A549 (cell line): Measurements from ENCODE around the gene ARFIP1. TPM values are rescaled to one million over a fixed set of nuclear protein-coding genes. Genes with fewer than 3 reads are reported as not detected.

Source experiments
- ATAC-seq, 2 experiments: fragments of 200-7000 bp in 1 of 2; fragments of >200 bp in 1 of 2; cut with Nextera tagmentation in 1 of 2; cut with Tn5 transposase in 1 of 2; 3 replicates each; pipeline versions ENCODE4 v1.8.0 to v1.9.1; 2018 to 2020; ENCODE audit warnings: mild to moderate bottlenecking in 1 of 2, moderate library complexity in 1 of 2
- CTCF ChIA-PET: fragments of 300-600 bp; sonication (Branson Sonifier 250); formaldehyde crosslinking; extraction: SDS; loops from one replicate; lab custom pipeline; 2021; ENCODE audit warnings: antibody characterized with exemption, inconsistent platforms; lab: Yijun Ruan, JAX
- POLR2A ChIA-PET: fragments of 350-600 bp; formaldehyde crosslinking; extraction: SDS; loops from one replicate; lab custom pipeline; 2021; ENCODE audit warnings: antibody characterized with exemption, inconsistent platforms; lab: Yijun Ruan, JAX
- DNase-seq, 2 experiments: peaks; one replicate each; pipeline versions ENCODE4 v3.0.0 to v3.0.0-alpha.2; 2011 to 2016; ENCODE audit warnings: low read depth in 1 of 2, low spot score in 1 of 2
- FAIRE-seq: peaks from 2 replicates; lab custom pipeline; 2011; peaks lifted over from hg19 to GRCh38; lab: Jason Lieb, UNC
- H3K27ac ChIP-seq, 2 experiments: fragments of >200 bp; sonication (Bioruptor Twin); formaldehyde crosslinking; 3 replicates each; pipeline ENCODE4 v1.5.1; 2016 to 2017
- H3K4me1 ChIP-seq: fragments of >200 bp; sonication (Bioruptor Twin); formaldehyde crosslinking; 3 replicates; pipeline ENCODE4 v1.6.1; 2016
- H3K4me2 ChIP-seq: fragments of >200 bp; sonication (Bioruptor Twin); formaldehyde crosslinking; 3 replicates; pipeline ENCODE4 v1.6.1; 2016
- H3K4me3 ChIP-seq: fragments of >200 bp; sonication (Bioruptor Twin); formaldehyde crosslinking; 3 replicates; pipeline ENCODE4 v1.5.1; 2016
- H3K9me3 ChIP-seq: fragments of >200 bp; sonication (Bioruptor Twin); formaldehyde crosslinking; 3 replicates; pipeline ENCODE4 v1.6.1; 2016
- BCL3 ChIP-seq: fragments of >200 bp; sonication (Bioruptor Twin); formaldehyde crosslinking; IDR thresholded peaks from 3 replicates; pipeline ENCODE4 v1.6.1; 2016
- BHLHE40 ChIP-seq: IDR thresholded peaks from 2 replicates; pipeline ENCODE4 v1.6.1; 2012; ENCODE audit warnings: low read depth, low read length, inconsistent platforms
- CBX2 ChIP-seq: fragments of 200-600 bp; sonication (generic); IDR thresholded peaks from 2 replicates; pipeline ENCODE4 v1.6.1; 2016; ENCODE audit warnings: low read depth, mild to moderate bottlenecking, borderline replicate concordance
- CEBPB ChIP-seq, 2 experiments: fragments of >200 bp in 1 of 2; sonication (Bioruptor Twin) in 1 of 2; formaldehyde crosslinking in 1 of 2; IDR thresholded peaks; 2 replicates each; pipeline ENCODE4 v1.6.1; 2012 to 2016
- CHD2 ChIP-seq: fragments of 150-350 bp; IDR thresholded peaks from 2 replicates; pipeline ENCODE4 v1.6.1; 2014; ENCODE audit warnings: low read length; ENCODE audit not compliant: partially characterized antibody
- EP300 ChIP-seq, 2 experiments: fragments of >200 bp; sonication (Bioruptor Twin); formaldehyde crosslinking; IDR thresholded peaks; 2 replicates in 1 of 2; 3 replicates in 1 of 2; pipeline ENCODE4 v1.6.1; 2016 to 2017
- ESRRA ChIP-seq: fragments of 150-350 bp; IDR thresholded peaks from 2 replicates; pipeline ENCODE4 v1.6.1; 2014; ENCODE audit warnings: mild to moderate bottlenecking, low read length, borderline replicate concordance
- HEYL ChIP-seq: fragments of 250-450 bp; sonication (Bioruptor Pico); IDR thresholded peaks from 2 replicates; pipeline ENCODE4 v1.8.0; 2021; ENCODE audit warnings: mild to moderate bottlenecking, moderate library complexity
- HOXB5 ChIP-seq: fragments of 250-450 bp; sonication (Bioruptor Pico); IDR thresholded peaks from 2 replicates; pipeline ENCODE4 v1.5.0; 2020; ENCODE audit warnings: mild to moderate bottlenecking, moderate library complexity
- JUN ChIP-seq, 2 experiments: fragments of >200 bp; sonication (Bioruptor Twin); formaldehyde crosslinking; IDR thresholded peaks; 2 replicates in 1 of 2; 3 replicates in 1 of 2; pipeline ENCODE4 v1.6.1; 2016 to 2017
- JUNB ChIP-seq: fragments of >200 bp; sonication (Bioruptor Twin); formaldehyde crosslinking; IDR thresholded peaks from 2 replicates; pipeline ENCODE4 v1.6.1; 2016
- KDM5A ChIP-seq: fragments of 200-600 bp; sonication (generic); IDR thresholded peaks from 2 replicates; pipeline ENCODE4 v1.6.1; 2016; ENCODE audit warnings: antibody characterized with exemption, mild to moderate bottlenecking
- MAFK ChIP-seq: fragments of 450-650 bp; IDR thresholded peaks from 2 replicates; pipeline ENCODE4 v1.6.1; 2014; ENCODE audit not compliant: partially characterized antibody
- MAZ ChIP-seq: fragments of 150-350 bp; IDR thresholded peaks from 2 replicates; pipeline ENCODE4 v1.6.1; 2014; ENCODE audit warnings: antibody characterized with exemption, low read depth, low read length, borderline replicate concordance
- MYC ChIP-seq: IDR thresholded peaks from 2 replicates; pipeline ENCODE4 v1.6.1; 2012; ENCODE audit warnings: mild to moderate bottlenecking, inconsistent platforms, low read length, improper control_type of control experiment, borderline replicate concordance
- NFE2L2 ChIP-seq: fragments of 150-350 bp; conservative IDR thresholded peaks from 2 replicates; pipeline ENCODE4 v1.6.1; 2014; ENCODE audit warnings: low read length
- NPAS2 ChIP-seq: fragments of 250-450 bp; sonication (Bioruptor Pico); IDR thresholded peaks from 2 replicates; pipeline ENCODE4 v1.8.0; 2022; ENCODE audit warnings: mild to moderate bottlenecking, moderate library complexity, borderline replicate concordance
- PHF8 ChIP-seq: fragments of 200-600 bp; sonication (generic); IDR thresholded peaks from 2 replicates; pipeline ENCODE4 v1.6.1; 2016; ENCODE audit warnings: low read depth, mild to moderate bottlenecking, antibody characterized with exemption, moderate library complexity, borderline replicate concordance
- RCOR1 ChIP-seq: fragments of 150-350 bp; IDR thresholded peaks from 2 replicates; pipeline ENCODE4 v1.6.1; 2014; ENCODE audit warnings: antibody characterized with exemption, low read length, low read depth
- REST ChIP-seq: fragments of 200-600 bp; sonication (generic); IDR thresholded peaks from 2 replicates; pipeline ENCODE4 v1.6.1; 2016; ENCODE audit warnings: antibody characterized with exemption, mild to moderate bottlenecking, moderate library complexity
- RNF2 ChIP-seq: fragments of 200-600 bp; sonication (generic); IDR thresholded peaks from 2 replicates; pipeline ENCODE4 v1.6.1; 2016; ENCODE audit warnings: low read depth, mild to moderate bottlenecking, antibody characterized with exemption, moderate library complexity, borderline replicate concordance
- TFCP2L1 ChIP-seq: fragments of 250-450 bp; sonication (Bioruptor Pico); IDR thresholded peaks from 2 replicates; pipeline ENCODE4 v1.5.0; 2021; ENCODE audit warnings: mild to moderate bottlenecking
- TP53 ChIP-seq: fragments of 250-450 bp; sonication (Bioruptor Pico); IDR thresholded peaks from 2 replicates; pipeline ENCODE4 v1.5.0; 2021; ENCODE audit warnings: mild to moderate bottlenecking, moderate library complexity
- USF2 ChIP-seq: fragments of 450-650 bp; IDR thresholded peaks from 2 replicates; pipeline ENCODE4 v1.6.1; 2014; ENCODE audit warnings: antibody characterized with exemption
- ZNF302 ChIP-seq: fragments of 250-450 bp; sonication (Bioruptor Pico); IDR thresholded peaks from 2 replicates; pipeline ENCODE4 v1.9.0; 2021; ENCODE audit warnings: inconsistent platforms, mild to moderate bottlenecking, moderate library complexity
- WGBS: methylation state at CpG from one replicate; pipeline ENCODE4 v1.1.6; 2017; ENCODE audit errors: missing lambda C conversion rate; 5-methylcytosine and 5-hydroxymethylcytosine counted together
- polyA plus RNA-seq, 4 experiments: library from polyadenylated mRNA; depleted of rRNA in 3 of 4; stranded (reverse); fragments of >200 nt; fragmentation: RNase III in 1 of 4; extraction: RNeasy Plus Mini Kit Qiagen cat#74134 plus additional on column Dnase treatment in 1 of 4; gene quantifications; 2 replicates in 3 of 4; 3 replicates in 1 of 4; pipeline ENCODE4 v1.2.3, GENCODE V29; 2011 to 2017

Gene ARFIP1
- polyA plus RNA-seq, 2 of the 4 experiments (the other 2 are of a cell fraction) = 17.1 to 39.2 TPM

GRCh38 chr4:152822323-152822722 is 42.6 kb downstream of the ARFIP1 start:
- Histone ChIP-seq H3K4me2 (no peak overlapping the region), H3K4me3 (no peak overlapping the region), H3K27ac (no peak overlapping the region), H3K9me3 (peaks cover 9% of the 10 kb centered on the region), H3K4me1 (no peaks in the 10 kb centered on the region)
- ChIA-PET POLR2A (no interaction called here), CTCF (no interaction called here)
- DNase-seq (no peak), ATAC-seq (no peak), FAIRE-seq (no peak)
- TF ChIP-seq JUN (IDR thresholded peaks at IDR 0.05) = no peak
- TF ChIP-seq USF2 = no peak
- TF ChIP-seq MAZ = no peak
- no peak for TF ChIP-seq CEBPB (IDR thresholded peaks at IDR 0.05)
- no peak for TF ChIP-seq NPAS2 (CRISPR knock-in tag)
- TF ChIP-seq CHD2 = no peak
- no peak for TF ChIP-seq BHLHE40
- no peak for TF ChIP-seq ZNF302 (CRISPR knock-in tag)
- no peak for TF ChIP-seq TFCP2L1
- no peak for TF ChIP-seq HOXB5 (CRISPR knock-in tag)
- 100% methylated on average over 1 of the region's 1 CpG for WGBS

- peaks cover 8% of the 10 kb centered on the region for H3K9me3 ChIP-seq
- H3K27ac ChIP-seq = no peak overlapping the region
- H3K4me2 ChIP-seq = no peak overlapping the region
- POLR2A ChIA-PET = no interaction called here
- no peak for DNase-seq
- H3K4me1 ChIP-seq = no peaks in the 10 kb centered on the region
- H3K4me3 ChIP-seq = no peak overlapping the region
- WGBS = 92% methylated on average over 2 of the region's 2 CpGs
- ATAC-seq = no peak
- FAIRE-seq = no peak
- TF ChIP-seq BCL3 = no peak
- TF ChIP-seq REST = no peak
- CTCF ChIA-PET = no interaction called here
These were observed 44.8 kb downstream of the ARFIP1 start for GRCh38 chr4:152824561-152824960.

- Histone ChIP-seq H3K4me2 (no peak overlapping the region), H3K9me3 (peaks cover 3% of the 10 kb centered on the region; the same call in 1 of the 3 replicates), H3K4me3 (no peak overlapping the region), H3K4me1 (no peaks in the 10 kb centered on the region), H3K27ac (no peak overlapping the region)
- TF ChIP-seq MAFK = no peak
- TF ChIP-seq MAZ = no peak
- TF ChIP-seq JUN (IDR thresholded peaks at IDR 0.05) = no peak
- no peak for TF ChIP-seq CHD2
- no peak for TF ChIP-seq NFE2L2
- no peak for TF ChIP-seq KDM5A
- no peak for TF ChIP-seq TP53 (CRISPR knock-in tag)
- no peak for TF ChIP-seq ESRRA
- TF ChIP-seq NPAS2 (CRISPR knock-in tag) = no peak
- no peak for TF ChIP-seq RCOR1
- no peak for TF ChIP-seq JUNB
- no peak for TF ChIP-seq RNF2
- no peak for TF ChIP-seq ZNF302 (CRISPR knock-in tag)
- no peak for TF ChIP-seq HEYL (CRISPR knock-in tag)
- TF ChIP-seq EP300 (IDR thresholded peaks at IDR 0.05) = no peak
- TF ChIP-seq PHF8 = no peak
- no peak for TF ChIP-seq MYC
- TF ChIP-seq CBX2 = no peak
- ChIA-PET POLR2A (no interaction called here), CTCF (no interaction called here)
- ATAC-seq (no peak), DNase-seq (no peak), FAIRE-seq (no peak)
These were observed 45.6 kb downstream of the ARFIP1 start for GRCh38 chr4:152825336-152825735.
